DMS 273 (cell line): ENCODE data around the gene ERC1.

Experiments used
- DNase-seq: peaks from one replicate; lab custom pipeline; 2025; ENCODE audit not compliant: unreplicated experiment; lab: John Stamatoyannopoulos, UW

ERC1 gene

GRCh38 chr12:1282670-1283315 is 291.8 kb downstream of the ERC1 start:
- DNase-seq: peak; percentile 79

GRCh38 chr12:1283316-1283715 is 292.3 kb downstream of the ERC1 start:
- DNase-seq: peak; percentile 47

- DNase-seq: no peak
Observed at GRCh38 chr12:1284611-1285010, 293.6 kb downstream of the ERC1 start.

GRCh38 chr12:1287446-1287975 is 296.5 kb downstream of the ERC1 start:
- no peak for DNase-seq

- DNase-seq: no peak
Observed at GRCh38 chr12:1288333-1288732, 297.3 kb downstream of the ERC1 start.

GRCh38 chr12:1289371-1290155 is 298.5 kb downstream of the ERC1 start:
- no peak for DNase-seq

- DNase-seq: no peak
Observed at GRCh38 chr12:1290716-1291115, 299.7 kb downstream of the ERC1 start.

- DNase-seq: no peak
Observed at GRCh38 chr12:1291601-1292332, 300.7 kb downstream of the ERC1 start.

- no peak for DNase-seq
Observed at GRCh38 chr12:1293901-1294300, 302.9 kb downstream of the ERC1 start.

- no peak for DNase-seq
Observed at GRCh38 chr12:1297206-1297605, 306.2 kb downstream of the ERC1 start.

GRCh38 chr12:1297639-1298175 is 306.7 kb downstream of the ERC1 start:
- DNase-seq: no peak

GRCh38 chr12:1300460-1300859 is 309.4 kb downstream of the ERC1 start:
- DNase-seq: no peak

GRCh38 chr12:1302201-1302870 is 311.3 kb downstream of the ERC1 start:
- DNase-seq: no peak

GRCh38 chr12:1305063-1305434 is 314.0 kb downstream of the ERC1 start:
- no peak for DNase-seq

GRCh38 chr12:1305791-1306500 is 314.9 kb downstream of the ERC1 start:
- peak; percentile 50 for DNase-seq

- peak; percentile 2 for DNase-seq
Observed at GRCh38 chr12:1306817-1307216, 315.8 kb downstream of the ERC1 start.

GRCh38 chr12:1307796-1308195 is 316.8 kb downstream of the ERC1 start:
- DNase-seq: no peak

- DNase-seq: no peak
Observed at GRCh38 chr12:1309613-1310012, 318.6 kb downstream of the ERC1 start.

GRCh38 chr12:1310653-1311052 is 319.6 kb downstream of the ERC1 start:
- DNase-seq: no peak

GRCh38 chr12:1311145-1311544 is 320.1 kb downstream of the ERC1 start:
- DNase-seq: no peak
